Neural crest cell (in vitro differentiated cells): Measurements from ENCODE around the gene CDK1. TPM values are rescaled to one million over a fixed set of nuclear protein-coding genes. Genes with fewer than 3 reads are reported as not detected.

ENCODE experiments used
- DNase-seq: peaks from one replicate; pipeline ENCODE4 v3.0.0; 2021; ENCODE audit warnings: low read depth, mixed read lengths, low spot score
- H3K27ac Mint-ChIP-seq: one replicate; pipeline ENCODE4 v1.8.0; 2021; ENCODE audit warnings: mild to moderate bottlenecking, mixed read lengths; ENCODE audit not compliant: unreplicated experiment
- H3K27me3 Mint-ChIP-seq: 2 replicates; pipeline ENCODE4 v1.8.0; 2021; ENCODE audit warnings: low read depth, mild to moderate bottlenecking, mixed read lengths
- H3K36me3 Mint-ChIP-seq: 2 replicates; pipeline ENCODE4 v1.8.0; 2021; ENCODE audit warnings: low read depth, mild to moderate bottlenecking, mixed read lengths
- H3K4me1 Mint-ChIP-seq: 2 replicates; pipeline ENCODE4 v1.8.0; 2021; ENCODE audit warnings: mixed read lengths
- H3K4me3 Mint-ChIP-seq: one replicate; pipeline ENCODE4 v1.8.0; 2021; ENCODE audit warnings: mild to moderate bottlenecking, mixed read lengths
- H3K9me3 Mint-ChIP-seq: 2 replicates; pipeline ENCODE4 v1.8.0; 2021; ENCODE audit warnings: mixed read lengths
- total RNA-seq: library from RNA; stranded (reverse); gene quantifications from 2 replicates; pipeline ENCODE4 v1.2.1, GENCODE V29; 2021
- TF ChIP-seq, protein P1 (sequence below): fragments of 200-600 bp; sonication (generic); conservative IDR thresholded peaks from 2 replicates; pipeline ENCODE4 v1.5.0; 2021; ENCODE audit warnings: antibody characterized with exemption, mild to moderate bottlenecking

Gene CDK1
- total RNA-seq, 1 donor from 2014 or later: 92.8 TPM

DNA sequence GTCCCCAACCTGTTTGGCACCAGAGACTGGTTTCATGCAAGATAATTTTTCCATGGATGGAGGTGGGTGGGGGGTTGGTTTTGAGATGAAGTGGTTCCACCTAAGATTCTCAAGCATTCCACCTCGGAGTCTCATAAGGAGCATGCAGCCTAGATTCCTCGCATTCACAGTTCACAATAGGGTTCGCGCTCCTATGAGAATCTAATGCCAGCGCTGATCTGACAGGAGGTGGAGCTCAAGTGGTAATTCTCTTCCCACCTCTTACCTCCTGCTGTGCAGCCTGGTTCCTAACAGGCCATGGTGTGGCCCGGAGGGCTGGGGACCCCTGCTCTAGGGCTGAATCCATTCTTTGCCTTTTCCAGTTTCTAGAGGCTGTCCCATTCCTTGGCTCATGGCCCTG is 19.1 kb upstream of the CDK1 start:
- Mint-ChIP-seq H3K27me3 (no peaks in the 10 kb centered on the region), H3K9me3 (no peaks in the 10 kb centered on the region), H3K27ac (no peak overlapping the region), H3K4me3 (no peak overlapping the region), H3K36me3 (no peaks in the 10 kb centered on the region), H3K4me1 (no peaks in the 10 kb centered on the region)
- DNase-seq: no peak
- TF ChIP-seq, protein P1, sequence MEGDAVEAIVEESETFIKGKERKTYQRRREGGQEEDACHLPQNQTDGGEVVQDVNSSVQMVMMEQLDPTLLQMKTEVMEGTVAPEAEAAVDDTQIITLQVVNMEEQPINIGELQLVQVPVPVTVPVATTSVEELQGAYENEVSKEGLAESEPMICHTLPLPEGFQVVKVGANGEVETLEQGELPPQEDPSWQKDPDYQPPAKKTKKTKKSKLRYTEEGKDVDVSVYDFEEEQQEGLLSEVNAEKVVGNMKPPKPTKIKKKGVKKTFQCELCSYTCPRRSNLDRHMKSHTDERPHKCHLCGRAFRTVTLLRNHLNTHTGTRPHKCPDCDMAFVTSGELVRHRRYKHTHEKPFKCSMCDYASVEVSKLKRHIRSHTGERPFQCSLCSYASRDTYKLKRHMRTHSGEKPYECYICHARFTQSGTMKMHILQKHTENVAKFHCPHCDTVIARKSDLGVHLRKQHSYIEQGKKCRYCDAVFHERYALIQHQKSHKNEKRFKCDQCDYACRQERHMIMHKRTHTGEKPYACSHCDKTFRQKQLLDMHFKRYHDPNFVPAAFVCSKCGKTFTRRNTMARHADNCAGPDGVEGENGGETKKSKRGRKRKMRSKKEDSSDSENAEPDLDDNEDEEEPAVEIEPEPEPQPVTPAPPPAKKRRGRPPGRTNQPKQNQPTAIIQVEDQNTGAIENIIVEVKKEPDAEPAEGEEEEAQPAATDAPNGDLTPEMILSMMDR: no peak

DNA sequence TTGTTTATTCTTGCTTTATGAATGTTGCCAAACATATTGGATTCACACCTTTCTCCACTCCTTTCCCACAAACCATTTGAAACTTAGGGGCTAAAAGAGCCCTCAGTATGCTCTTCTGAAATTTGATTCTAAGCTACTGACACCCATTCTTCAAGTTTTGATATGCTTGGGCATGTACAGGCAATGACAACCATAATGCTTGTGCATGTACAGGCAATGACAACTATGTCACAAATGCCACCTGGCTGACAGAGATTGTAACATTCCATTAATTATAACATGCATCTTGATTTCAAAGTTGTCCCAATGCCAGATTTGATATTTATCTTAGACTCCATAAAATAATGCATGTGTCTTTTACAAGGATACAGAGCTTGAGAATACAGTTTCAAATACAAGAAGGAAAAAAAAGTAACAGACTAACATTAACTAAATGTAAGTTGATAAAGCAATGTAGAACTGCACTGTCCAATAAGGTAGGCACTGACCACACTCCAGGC is 17.5 kb upstream of the CDK1 start:
- Mint-ChIP-seq H3K9me3 (no peaks in the 10 kb centered on the region), H3K36me3 (no peaks in the 10 kb centered on the region), H3K27me3 (no peaks in the 10 kb centered on the region), H3K4me3 (no peak overlapping the region), H3K4me1 (no peaks in the 10 kb centered on the region), H3K27ac (no peak overlapping the region)
- TF ChIP-seq, protein P1: no peak
- no peak for DNase-seq

DNA sequence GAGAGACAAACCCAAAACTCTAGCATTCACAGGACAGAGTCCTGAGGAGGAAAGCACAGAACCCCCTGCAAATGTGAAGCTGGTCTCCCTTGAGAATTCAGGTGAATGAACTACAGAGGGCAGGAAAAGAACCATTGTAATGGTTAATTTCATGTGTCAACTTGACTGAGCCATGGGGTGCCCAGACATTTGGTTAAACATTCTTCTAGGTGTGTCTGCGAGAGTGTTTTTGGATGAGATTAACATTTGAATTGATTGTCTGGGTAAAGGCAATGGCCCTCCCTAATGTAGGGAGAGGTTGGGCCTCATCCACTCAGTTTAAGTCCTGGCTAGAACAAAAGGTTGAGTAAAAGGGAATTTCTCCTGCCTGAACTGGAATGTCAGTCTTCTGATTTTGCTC is 15.7 kb upstream of the CDK1 start:
- H3K4me3 Mint-ChIP-seq: no peak overlapping the region

DNA sequence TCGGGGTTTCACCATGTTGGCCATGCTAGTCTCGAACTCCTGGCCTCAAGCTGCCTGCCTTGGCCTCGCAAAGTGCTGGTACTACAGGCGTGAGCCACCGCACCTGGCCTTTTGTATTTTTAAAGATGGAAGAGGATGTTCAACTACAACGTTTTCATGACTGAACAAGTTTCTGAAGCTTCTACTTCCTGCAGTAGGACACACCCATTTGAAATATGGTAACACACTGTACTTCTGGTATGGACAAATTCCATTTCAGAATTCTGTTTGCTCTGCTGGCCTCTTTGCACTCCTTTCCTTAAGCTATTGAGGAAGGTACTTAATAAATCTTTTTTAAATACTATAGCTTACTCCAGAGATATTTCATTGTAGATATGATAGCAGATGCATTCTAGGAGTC is 10.9 kb upstream of the CDK1 start:
- DNase-seq: no peak
- Mint-ChIP-seq H3K4me1 (no peaks in the 10 kb centered on the region), H3K36me3 (no peaks in the 10 kb centered on the region), H3K27ac (no peak overlapping the region), H3K4me3 (no peak overlapping the region), H3K9me3 (no peaks in the 10 kb centered on the region), H3K27me3 (no peaks in the 10 kb centered on the region)
- TF ChIP-seq, protein P1: no peak

More for the DNA sequence above, 15.7 kb upstream of the CDK1 start:
- Mint-ChIP-seq H3K27ac (no peak overlapping the region), H3K27me3 (no peaks in the 10 kb centered on the region), H3K36me3 (no peaks in the 10 kb centered on the region), H3K4me1 (no peaks in the 10 kb centered on the region), H3K9me3 (no peaks in the 10 kb centered on the region)
- DNase-seq: no peak
- TF ChIP-seq, protein P1: no peak

DNA sequence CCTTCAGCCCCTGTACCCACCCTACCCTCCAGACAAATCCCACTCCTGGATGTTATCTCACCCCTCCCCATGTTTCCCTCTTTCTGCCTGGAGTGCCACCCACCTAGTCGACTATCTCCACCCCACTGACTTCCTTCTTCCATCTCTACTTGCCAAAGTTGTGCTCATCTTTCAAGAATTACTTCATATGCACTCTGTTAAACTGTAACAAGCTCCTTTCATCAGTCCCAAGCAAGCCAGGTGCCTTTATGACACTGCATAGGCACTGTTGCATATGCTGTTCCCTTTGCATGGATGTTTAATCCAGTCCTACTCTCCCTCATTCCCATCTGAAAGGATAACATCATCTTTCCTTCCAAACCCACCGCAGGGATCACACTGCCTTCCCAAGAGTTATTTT is 8.9 kb upstream of the CDK1 start:
- H3K27me3 Mint-ChIP-seq: no peaks in the 10 kb centered on the region
- TF ChIP-seq, protein P1: no peak
- DNase-seq: no peak
- no peaks in the 10 kb centered on the region for H3K36me3 Mint-ChIP-seq
- no peaks in the 10 kb centered on the region for H3K4me1 Mint-ChIP-seq
- no peak overlapping the region for H3K27ac Mint-ChIP-seq
- no peaks in the 10 kb centered on the region for H3K9me3 Mint-ChIP-seq
- H3K4me3 Mint-ChIP-seq: no peak overlapping the region

DNA sequence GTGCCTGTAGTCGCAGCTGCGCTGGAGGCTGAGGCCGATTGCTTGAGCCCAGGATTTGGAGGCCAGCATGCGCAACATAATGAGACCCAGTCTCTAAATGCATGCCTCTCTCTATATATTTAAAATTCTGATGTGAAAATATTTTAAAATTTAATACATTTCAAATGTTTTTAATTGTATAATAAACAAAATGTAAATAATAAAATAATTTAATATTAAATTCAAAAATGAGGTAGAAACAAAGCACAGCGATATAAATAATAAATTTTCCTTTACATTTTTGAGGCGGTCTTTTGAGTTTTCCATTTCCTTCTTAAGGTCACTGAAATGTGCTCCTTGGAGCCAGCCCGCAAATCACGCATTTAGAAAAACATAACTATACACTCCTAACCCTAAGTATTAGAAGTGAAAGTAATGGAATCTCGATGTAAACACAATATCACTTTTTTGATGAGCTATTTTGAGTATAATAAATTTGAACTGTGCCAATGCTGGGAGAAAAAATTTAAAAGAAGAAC is 523 bp upstream of the CDK1 start:
- Mint-ChIP-seq H3K27ac (peak overlapping the region; percentile 99), H3K27me3 (no peaks in the 10 kb centered on the region), H3K4me3 (peak overlapping the region; percentile 99), H3K4me1 (peaks cover 36% of the 10 kb centered on the region), H3K9me3 (no peaks in the 10 kb centered on the region), H3K36me3 (peaks cover 4% of the 10 kb centered on the region)
- no peak for DNase-seq
- TF ChIP-seq, protein P1: peak; percentile 28
